Neural crest cell (in vitro differentiated cells): Measurements from ENCODE around the gene EGFL7. TPM values are rescaled to one million over a fixed set of nuclear protein-coding genes. Genes with fewer than 3 reads are reported as not detected.

Experiments used
- DNase-seq: peaks from one replicate; pipeline ENCODE4 v3.0.0; 2021; ENCODE audit warnings: low read depth, mixed read lengths, low spot score
- H3K27ac Mint-ChIP-seq: one replicate; pipeline ENCODE4 v1.8.0; 2021; ENCODE audit warnings: mild to moderate bottlenecking, mixed read lengths; ENCODE audit not compliant: unreplicated experiment
- H3K27me3 Mint-ChIP-seq: 2 replicates; pipeline ENCODE4 v1.8.0; 2021; ENCODE audit warnings: low read depth, mild to moderate bottlenecking, mixed read lengths
- H3K36me3 Mint-ChIP-seq: 2 replicates; pipeline ENCODE4 v1.8.0; 2021; ENCODE audit warnings: low read depth, mild to moderate bottlenecking, mixed read lengths
- H3K4me1 Mint-ChIP-seq: 2 replicates; pipeline ENCODE4 v1.8.0; 2021; ENCODE audit warnings: mixed read lengths
- H3K4me3 Mint-ChIP-seq: one replicate; pipeline ENCODE4 v1.8.0; 2021; ENCODE audit warnings: mild to moderate bottlenecking, mixed read lengths
- H3K9me3 Mint-ChIP-seq: 2 replicates; pipeline ENCODE4 v1.8.0; 2021; ENCODE audit warnings: mixed read lengths
- CTCF ChIP-seq: fragments of 200-600 bp; sonication (generic); conservative IDR thresholded peaks from 2 replicates; pipeline ENCODE4 v1.5.0; 2021; ENCODE audit warnings: antibody characterized with exemption, mild to moderate bottlenecking
- microRNA-seq: library from miRNA; unstranded; fragments of <30 nt; microRNA quantifications from one replicate; pipeline ENCODE4, GENCODE V29; 2020
- total RNA-seq: library from RNA; stranded (reverse); gene quantifications from 2 replicates; pipeline ENCODE4 v1.2.1, GENCODE V29; 2021

The EGFL7 gene
- total RNA-seq, 1 donor from 2014 or later = 14.1 TPM

GRCh38 chr9:136719195-136719880 is 56.6 kb downstream of the EGFL7 start:
- DNase-seq = no peak
- H3K27me3 Mint-ChIP-seq = peaks cover 3% of the 10 kb centered on the region
- no peak overlapping the region for H3K27ac Mint-ChIP-seq
- no peak overlapping the region for H3K4me3 Mint-ChIP-seq
- H3K9me3 Mint-ChIP-seq = no peaks in the 10 kb centered on the region
- H3K4me1 Mint-ChIP-seq = peaks cover 32% of the 10 kb centered on the region
- H3K36me3 Mint-ChIP-seq = peaks cover 10% of the 10 kb centered on the region
- no peak for TF ChIP-seq CTCF

DNA sequence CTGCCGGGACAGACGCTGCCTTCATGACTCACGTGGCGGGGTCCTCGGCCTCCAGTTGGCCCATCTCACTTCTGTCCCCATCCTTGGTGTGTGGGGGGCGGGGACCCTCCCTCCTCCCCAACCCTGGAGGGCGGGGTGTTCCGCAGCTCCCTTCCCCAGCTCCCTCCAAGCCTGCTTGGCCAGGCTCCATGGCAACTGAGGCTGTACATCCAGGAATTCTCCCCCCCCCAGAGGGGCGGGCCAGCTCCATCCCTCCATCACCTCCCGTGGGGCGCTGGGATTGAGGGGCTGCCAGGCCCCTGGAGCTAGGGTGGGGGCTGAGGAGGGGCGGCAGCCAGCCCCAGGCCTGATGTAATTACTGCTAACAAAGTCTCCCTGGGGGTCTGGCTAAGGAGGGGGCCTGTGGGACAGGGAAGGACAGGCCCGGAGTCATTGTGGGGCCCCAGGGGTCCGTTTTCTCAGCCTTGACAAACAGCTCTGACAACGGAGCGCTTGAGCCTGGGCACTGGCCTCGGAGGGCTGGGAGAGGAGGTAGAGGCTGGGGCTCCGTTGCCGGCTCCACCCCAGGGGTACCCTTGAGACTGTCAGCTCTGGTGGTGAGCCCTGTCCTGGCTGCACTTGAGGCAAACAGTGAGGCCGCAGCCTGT is 57.7 kb downstream of the EGFL7 start:
- Mint-ChIP-seq H3K4me1 (peaks cover 33% of the 10 kb centered on the region), H3K9me3 (no peaks in the 10 kb centered on the region), H3K27me3 (peaks cover 3% of the 10 kb centered on the region), H3K4me3 (peak overlapping the region; percentile 81), H3K27ac (peak overlapping the region; percentile 84), H3K36me3 (peaks cover 10% of the 10 kb centered on the region)
- no peak for TF ChIP-seq CTCF
- DNase-seq = peak; percentile 67

- peaks cover 3% of the 10 kb centered on the region for H3K27me3 Mint-ChIP-seq
- DNase-seq = no peak
- peaks cover 15% of the 10 kb centered on the region for H3K36me3 Mint-ChIP-seq
- TF ChIP-seq CTCF = no peak
- H3K4me3 Mint-ChIP-seq = peak overlapping the region; percentile 81
- H3K27ac Mint-ChIP-seq = no peak overlapping the region
- no peaks in the 10 kb centered on the region for H3K9me3 Mint-ChIP-seq
- H3K4me1 Mint-ChIP-seq = peaks cover 34% of the 10 kb centered on the region
Observed at GRCh38 chr9:136720898-136721338, 58.2 kb downstream of the EGFL7 start.

DNA sequence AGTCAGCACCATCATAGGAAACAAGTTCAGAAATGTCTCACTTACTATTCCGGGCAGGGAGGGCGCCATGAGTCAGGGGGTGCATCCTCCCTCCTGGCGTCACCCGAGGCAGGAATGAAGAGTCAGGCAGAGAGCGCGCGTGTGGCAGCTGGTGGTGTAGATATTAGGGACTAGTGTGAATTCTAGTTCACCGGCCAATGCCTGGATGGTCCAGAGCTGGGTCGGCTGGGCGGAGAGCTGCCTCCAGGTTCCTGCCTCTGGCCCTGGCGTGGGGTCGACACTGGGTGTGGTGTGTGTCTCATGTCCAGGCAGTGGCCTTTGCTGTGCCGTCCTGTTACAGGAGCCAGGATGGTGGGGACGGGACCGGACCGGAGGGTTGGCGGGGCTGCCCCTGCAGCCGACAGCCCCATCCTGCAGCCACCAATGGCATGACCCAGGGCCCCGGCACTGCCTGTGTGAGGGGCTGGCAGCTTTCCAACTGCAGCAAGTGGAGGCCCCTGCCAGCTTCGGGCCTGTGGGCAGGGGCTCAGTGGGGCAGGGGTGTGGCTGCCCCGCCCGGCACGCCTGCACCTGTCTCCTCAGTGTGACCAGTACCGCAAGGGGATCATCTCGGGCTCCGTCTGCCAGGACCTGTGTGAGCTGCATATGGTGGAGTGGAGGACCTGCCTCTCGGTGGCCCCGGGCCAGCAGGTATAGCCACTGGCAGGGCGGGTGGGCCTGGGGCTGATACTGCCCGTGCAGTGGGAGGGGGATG is 58.8 kb downstream of the EGFL7 start:
- Mint-ChIP-seq H3K9me3 (no peaks in the 10 kb centered on the region), H3K36me3 (peaks cover 19% of the 10 kb centered on the region), H3K4me1 (peaks cover 39% of the 10 kb centered on the region), H3K4me3 (peak overlapping the region; percentile 81), H3K27ac (no peak overlapping the region), H3K27me3 (peaks cover 3% of the 10 kb centered on the region)
- TF ChIP-seq CTCF = no peak
- no peak for DNase-seq

Small RNA genes within 50 kb of the gene (microRNA-seq; reads per million reads assigned to microRNA genes)
- 10,862 reads per million, percentile 94 among the genes with 10 or more reads in this experiment for gene MIR126

Other genes starting within 250 kb of the EGFL7 start
- gene INPP5E, start 223.1 kb upstream of the EGFL7 start, total RNA-seq = 28.7 and 29.6 TPM in 2 replicates
- gene SEC16A, start 179.9 kb upstream of the EGFL7 start, total RNA-seq = 77.2 and 79.4 TPM in 2 replicates
- gene NOTCH1, start 116.9 kb upstream of the EGFL7 start, total RNA-seq = 99.0 and 99.7 TPM in 2 replicates
- gene AGPAT2, start 24.5 kb downstream of the EGFL7 start, total RNA-seq = 18.4 and 19.0 TPM in 2 replicates
- gene DIPK1B, start 49.7 kb downstream of the EGFL7 start, total RNA-seq = 46.3 and 49.2 TPM in 2 replicates
- gene LCN10, start 80.0 kb downstream of the EGFL7 start, total RNA-seq = not detected in 2 replicates
- not detected in 2 replicates for gene LCN6, start 85.6 kb downstream of the EGFL7 start, total RNA-seq
- gene LCN8, start 95.3 kb downstream of the EGFL7 start, total RNA-seq = not detected in 2 replicates
- not detected in 2 replicates for gene LCN15, start 101.6 kb downstream of the EGFL7 start, total RNA-seq
- 27.8 and 31.0 TPM in 2 replicates for gene TMEM141, start 128.4 kb downstream of the EGFL7 start, total RNA-seq
- gene CCDC183, start 133.4 kb downstream of the EGFL7 start, total RNA-seq = 0.93 and 1.4 TPM in 2 replicates
- 191 and 198 TPM in 2 replicates for gene RABL6, start 145.0 kb downstream of the EGFL7 start, total RNA-seq
- 2.8 and 3.3 TPM in 2 replicates for gene AJM1, start 179.6 kb downstream of the EGFL7 start, total RNA-seq
- gene PHPT1, start 186.5 kb downstream of the EGFL7 start, total RNA-seq = 170 and 175 TPM in 2 replicates
- gene MAMDC4, start 189.4 kb downstream of the EGFL7 start, total RNA-seq = 19.3 and 20.6 TPM in 2 replicates
- 338 and 339 TPM in 2 replicates for gene EDF1, start 203.4 kb downstream of the EGFL7 start, total RNA-seq
- gene TRAF2, start 223.6 kb downstream of the EGFL7 start, total RNA-seq = 30.1 and 34.4 TPM in 2 replicates